NCI-H2171 treated with DMSO at 0.1 percent for 48 hours (cell line): ENCODE results near the gene DPH3.

Source experiments
- DNase-seq: peaks from one replicate; lab custom pipeline; 2025; lab: John Stamatoyannopoulos, UW

Gene DPH3

DNA sequence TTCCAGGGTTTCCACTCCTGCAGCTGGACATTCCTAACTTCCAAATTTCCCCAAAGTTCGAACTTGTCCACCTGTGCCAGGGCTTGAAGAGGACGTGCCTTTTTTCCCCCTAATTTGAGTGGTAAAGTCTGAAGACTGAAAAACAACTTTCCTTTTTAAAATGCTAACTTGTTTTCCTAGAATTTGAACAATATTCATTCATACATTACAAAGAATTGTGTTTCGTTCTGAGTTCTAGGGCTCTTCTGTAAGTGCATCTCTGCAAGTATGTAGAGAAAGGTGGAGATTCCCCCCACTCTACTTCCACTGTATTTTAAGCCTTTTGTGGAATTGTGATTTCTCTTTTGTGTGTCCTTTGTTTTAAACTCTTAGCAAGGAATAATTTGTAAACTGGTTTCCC is 9.4 kb downstream of the DPH3 start:
- no peak for DNase-seq

DNA sequence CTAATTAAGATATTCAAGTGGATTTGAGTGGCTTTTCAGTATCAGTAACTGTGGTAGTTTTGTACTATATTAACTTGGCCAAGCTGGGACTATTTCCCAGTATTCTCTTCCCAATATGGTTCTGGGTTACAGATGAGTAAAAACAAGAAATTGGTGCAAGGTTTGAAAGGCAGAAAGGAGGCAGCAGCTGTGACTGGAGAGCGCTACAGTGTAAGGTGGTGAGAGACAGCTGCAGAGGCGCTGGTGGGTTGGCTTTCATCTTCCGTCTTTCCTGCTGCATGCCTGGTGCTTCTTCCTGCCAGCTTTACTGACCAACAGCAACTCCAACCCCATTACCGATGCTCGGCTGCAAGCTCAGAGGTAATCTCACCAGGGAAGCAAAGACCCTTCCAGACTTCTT is 9.8 kb downstream of the DPH3 start:
- no peak for DNase-seq

DNA sequence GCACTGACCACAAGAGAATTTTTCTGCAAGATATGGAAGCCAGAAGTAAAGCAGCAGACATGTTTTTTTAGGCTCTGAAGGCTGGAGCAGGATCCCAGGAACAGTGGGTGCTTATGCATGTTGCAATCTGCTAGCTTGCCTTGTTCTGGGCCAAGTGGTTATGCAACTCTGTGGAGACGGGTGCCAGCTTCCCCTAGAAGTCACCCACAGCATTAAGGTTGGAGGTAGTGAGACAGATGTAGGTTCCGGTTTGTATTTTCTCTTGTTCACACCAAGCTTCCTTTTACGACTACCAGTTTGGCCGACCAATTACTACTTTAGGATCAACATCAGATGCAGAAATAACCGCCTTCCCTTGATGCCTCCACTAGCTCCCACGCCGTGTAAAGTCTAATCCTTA is 11.1 kb downstream of the DPH3 start:
- DNase-seq, result no peak

DNA sequence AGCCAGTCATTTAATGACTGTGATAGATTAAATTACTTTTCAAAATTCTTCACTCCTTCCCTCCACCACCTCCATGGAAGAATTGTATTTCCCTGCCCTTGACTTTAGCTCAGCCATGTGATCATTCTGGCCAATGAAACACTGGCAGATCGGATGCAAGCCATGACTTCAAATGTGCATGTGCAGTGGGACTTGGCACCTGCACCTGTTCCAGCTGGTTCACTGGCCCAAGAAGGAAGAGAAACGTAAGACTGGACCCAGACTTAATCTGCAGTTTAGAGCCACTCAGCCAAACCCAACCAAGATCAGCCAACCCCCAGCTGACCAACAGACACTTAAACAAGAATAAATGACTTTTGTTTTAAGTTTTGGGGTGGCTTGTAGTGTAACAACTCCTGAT is 11.8 kb downstream of the DPH3 start:
- no peak for DNase-seq

DNA sequence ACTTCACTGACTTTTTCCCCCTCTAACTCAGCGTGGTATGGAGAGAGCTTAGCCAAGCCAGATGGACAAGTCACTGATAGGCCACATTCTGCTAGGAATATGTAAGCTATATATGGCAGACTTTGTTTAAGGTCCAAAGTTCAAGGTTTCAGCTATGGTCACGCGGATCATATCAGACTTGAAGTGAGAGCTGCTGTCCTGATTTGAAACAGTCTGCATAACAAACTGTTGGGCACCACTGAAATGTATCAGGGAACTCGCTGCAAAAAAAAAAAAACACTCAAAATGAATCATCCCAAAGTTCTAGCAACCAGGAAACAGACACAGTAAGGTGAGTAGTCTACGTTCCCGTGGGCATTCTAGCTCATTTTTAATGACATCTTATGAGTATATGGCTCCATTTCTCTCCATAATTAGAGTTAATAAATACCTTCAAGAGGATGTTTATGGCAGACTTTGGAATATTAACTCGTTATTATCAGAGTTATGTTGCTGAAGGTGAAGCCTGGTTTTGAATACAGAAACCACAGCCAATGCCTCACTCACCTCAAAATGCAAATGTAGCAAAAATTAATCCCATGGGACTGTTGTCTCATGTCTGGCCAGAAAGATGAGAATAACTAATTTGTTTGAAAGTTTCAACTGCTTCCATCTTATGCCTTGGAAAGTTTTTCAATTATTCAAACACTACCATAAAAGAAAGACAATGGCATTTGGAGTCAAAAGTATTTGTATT is 12.3 kb downstream of the DPH3 start:
- no peak for DNase-seq

DNA sequence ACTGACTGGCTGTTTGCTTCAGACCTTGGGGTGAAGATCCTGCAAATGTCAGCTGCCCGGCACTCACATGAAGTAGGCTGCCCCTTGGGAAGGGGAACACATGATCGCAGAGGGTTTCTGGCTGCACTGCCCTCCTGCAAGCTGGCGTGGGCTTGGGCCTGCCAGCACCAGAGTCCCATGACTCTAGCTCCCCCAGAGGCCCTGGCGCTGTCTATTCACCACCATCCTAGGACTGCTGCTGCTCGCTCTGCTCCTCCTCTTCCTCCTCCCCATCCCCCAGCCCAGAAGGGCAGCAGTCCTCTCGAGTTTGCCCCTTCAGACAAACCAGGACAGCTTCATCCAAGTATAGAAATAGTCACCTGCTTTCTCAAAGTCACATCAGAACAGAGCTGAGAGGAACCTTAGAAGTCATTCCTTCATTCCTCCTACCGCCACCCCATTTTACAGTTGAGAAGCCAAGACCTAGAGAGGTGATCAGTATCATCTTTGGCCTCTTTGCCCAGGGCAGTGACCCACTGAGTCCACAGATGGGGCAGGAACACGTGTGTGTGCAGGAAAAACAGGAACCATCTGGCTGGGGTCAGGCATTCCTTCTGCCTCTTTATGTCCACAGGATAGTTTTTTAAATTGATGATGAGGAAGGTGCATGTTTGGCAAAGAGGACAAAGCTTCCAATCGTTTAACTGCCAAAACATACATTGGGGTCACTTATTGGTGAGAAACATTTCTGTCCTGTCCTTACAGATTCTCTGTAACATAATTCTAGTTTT is 13.2 kb downstream of the DPH3 start:
- no peak for DNase-seq

DNA sequence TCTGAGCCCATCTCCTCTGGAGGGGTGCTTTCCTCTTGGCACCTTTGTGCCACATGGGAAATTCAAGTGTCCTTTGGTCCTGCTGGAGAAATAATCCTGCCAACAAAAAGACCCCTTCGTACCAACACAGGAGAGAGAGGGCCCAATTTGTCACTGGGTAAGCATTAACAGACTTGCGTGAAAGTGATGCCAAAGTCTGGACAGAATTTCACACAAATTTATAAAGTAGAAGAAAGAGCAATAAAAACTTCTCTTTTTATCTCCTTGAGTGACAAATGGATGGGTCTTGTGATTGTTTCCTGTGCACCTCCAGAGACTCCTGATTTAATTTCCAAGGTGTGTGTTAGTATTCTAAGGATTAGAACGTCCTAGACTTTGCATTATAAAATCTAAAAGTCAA is 14.9 kb downstream of the DPH3 start:
- no peak for DNase-seq

DNA sequence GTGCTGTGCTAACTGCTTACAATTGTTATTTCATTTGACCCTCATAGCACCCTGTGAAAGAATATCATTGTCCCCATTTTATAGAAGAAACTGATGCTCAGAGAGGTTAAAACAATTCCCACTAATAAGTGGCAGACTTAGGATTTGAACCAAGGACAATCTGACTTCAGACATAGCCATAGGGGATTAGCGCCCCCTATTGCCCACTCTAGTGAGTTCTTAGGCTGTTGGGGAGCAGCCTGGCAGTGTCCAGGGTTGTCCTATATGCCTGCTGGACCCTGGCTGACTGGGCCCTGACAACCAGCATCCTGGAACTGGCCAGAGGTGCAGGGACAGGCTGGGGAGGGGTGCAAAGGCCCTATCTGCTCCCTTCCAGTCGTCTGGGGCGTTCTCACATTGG is 15.4 kb downstream of the DPH3 start:
- no peak for DNase-seq

DNA sequence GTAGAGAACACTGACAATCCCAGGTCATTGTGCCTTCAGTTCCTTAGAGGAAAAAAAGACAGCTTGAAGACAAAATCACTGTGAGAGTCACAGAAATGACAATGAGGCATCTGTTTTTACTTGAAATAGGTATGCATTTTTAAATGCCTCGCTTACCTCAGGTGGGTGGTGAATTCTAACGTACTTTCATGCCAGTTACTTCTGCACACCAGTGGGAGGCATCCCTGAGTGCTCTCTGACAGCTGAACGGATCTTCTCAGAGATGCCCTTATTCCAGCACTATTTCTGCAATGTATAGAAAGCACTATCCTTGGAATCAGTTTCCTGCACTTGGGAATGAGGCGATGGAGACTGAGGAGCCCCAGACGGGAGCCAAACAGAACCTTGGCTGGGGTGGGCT is 16.2 kb downstream of the DPH3 start:
- no peak for DNase-seq

DNA sequence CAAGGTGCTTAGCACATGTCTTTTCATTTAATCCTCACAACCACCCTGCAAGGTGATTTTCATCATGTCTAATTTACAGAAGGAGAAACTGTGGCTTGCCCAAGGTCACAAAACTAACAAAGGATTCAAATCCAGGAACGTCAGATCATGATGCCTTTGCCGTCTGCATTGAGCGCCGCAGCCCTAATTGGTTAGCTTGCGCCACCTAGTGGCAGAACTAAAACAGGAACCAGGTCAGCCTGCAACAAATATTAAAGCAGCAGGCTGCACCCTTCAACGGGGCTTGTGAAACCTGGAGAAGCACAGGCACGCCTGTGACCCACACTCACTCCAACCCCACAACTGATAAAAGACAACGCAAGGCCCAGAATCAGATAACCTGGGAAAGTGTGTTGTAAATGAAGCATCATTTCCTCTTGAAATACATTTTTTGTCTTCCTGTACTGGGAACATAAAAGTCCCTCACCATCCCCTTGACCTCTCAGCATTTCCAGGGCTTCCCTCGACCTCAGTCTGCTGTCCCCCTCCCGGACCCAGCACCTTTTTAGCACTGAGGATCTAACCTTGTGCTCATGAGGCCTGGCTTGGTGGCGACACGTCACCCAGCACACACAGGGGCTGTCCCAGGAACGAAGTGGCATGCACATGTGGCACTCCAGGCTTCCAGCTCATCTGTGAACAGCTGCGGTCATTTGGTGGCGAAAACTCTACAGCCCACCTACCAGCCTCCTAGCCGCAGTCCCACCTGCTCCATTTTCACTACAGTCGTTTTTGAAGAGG is 17.3 kb downstream of the DPH3 start:
- DNase-seq, result peak; percentile 75

DNA sequence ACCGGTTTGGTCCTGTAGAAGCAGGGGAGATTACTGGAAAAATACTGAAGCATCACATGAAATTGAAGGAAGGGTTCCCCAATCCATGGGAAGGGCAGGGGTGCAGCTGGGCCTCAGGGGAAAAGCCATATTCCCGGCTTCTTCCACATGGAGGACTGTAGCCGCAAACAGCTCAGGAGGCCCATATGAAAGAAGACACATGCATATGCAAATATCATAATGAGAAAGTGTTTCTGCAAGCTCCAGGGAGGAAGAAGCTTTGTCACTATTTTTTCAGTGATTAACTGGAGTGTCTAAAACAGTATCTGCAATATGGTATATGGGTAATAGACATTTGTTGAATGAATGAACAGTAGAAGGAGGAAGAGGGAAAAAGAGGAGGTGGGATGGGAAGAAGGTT is 19.1 kb downstream of the DPH3 start:
- DNase-seq, result no peak

DNA sequence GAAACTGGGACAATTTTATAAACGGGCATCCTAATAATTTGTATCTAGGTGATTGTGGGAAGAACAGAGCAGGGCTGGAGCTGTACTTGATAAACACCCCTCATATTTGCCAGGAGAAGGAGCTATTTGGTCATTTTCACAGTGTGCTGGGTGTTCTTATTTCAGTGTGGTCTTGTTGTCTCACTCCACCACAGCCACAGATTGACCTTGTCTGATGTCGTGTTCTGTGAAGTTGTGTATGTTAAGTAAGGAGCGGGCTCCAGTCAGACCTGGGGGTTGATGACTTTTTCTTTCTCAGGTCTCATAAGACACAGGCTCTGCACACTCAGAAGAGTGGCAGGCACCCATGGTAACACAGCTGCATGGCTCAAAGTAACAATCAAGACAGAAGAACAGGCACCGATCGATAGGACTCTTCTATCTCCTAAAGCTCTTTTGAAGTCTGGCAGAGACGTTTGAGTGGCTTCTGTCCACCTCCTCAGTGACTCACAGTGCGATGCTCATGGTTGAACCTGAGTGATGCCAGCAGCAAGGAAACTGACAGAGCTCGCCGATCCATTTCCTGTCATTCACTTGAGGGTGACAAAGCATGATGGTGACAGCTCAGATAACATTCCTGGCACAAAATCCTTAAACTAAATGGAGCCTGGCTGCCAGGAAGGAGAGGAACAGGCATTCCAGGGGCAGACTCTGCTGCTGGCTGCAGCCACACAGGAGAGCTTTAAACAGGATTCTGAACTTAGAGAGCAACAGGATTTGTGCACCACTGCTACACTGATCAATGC is 20.8 kb downstream of the DPH3 start:
- no peak for DNase-seq

DNA sequence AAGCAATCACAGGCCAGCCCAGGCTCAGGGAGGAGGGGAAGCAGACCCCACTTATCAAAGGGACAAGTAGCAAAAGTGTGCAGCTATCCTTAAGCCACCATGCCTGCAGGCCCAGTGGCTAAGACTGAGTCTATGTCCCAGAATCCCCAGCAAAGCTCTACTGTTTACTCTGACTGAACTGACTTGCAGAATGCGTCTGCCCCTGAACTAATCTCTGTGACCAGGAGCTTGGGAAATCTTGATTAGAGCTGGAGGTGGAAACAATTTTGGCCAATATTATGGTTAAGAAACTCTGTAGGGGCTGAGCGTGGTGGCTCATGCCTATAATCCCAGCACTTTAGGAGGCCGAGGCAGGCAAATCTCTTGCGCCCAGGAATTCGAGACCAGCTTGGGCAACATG is 22.6 kb downstream of the DPH3 start:
- DNase-seq, result no peak

DNA sequence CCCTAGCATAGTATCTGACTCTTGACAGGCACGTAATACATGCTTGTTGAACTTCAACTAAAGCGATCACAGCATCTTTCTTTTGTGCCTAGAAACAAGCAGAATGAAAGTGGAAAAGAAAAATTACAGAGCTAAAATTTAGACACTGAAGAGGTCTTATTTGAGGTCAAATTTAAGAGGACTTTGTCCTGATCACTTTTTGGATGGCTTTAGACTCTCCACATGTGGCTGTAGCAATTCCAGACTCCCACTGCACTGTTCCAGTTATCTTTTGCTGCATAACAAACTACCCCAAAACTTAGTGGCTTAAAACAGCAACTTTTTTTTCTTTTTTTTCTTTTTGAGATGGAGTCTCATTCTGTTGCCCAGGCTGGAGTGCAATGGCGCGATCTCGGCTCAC is 23.5 kb downstream of the DPH3 start:
- DNase-seq, result no peak

DNA sequence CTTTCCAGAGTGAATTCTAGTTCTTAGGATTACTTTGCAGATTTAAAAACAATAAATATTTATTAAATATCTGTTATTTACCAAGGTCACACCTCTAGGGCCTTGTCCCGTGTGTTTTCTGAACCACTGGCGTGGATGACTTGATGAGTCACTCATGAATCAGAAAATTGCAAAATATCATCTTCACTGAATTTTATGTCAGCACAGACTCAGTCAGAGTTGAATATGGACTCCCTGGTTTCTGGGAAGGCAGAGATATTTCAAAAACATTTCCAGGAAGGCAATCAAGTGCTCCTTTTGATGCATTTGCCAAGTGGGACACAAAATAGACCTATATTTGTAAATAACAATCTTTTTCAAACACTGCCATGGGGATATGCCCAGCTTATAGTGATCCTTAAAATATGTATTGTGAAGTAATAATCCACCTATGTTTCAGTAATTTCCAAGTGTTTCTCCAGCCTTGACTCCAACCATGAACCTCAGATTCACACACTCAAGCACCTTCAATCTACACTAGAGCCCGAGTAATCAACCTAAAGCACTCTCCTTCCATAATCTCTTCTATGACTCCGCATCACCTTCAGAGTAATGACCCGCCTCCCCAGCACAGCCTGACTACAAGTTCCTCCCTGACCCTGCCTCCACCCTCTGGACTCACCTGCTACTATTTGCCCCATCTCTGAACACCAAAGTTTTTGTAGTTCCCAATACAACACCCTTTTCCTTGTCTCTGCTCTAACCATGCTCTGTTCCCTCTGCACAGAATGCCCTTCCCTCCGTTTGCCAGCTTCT is 24.3 kb downstream of the DPH3 start:
- DNase-seq, result no peak

DNA sequence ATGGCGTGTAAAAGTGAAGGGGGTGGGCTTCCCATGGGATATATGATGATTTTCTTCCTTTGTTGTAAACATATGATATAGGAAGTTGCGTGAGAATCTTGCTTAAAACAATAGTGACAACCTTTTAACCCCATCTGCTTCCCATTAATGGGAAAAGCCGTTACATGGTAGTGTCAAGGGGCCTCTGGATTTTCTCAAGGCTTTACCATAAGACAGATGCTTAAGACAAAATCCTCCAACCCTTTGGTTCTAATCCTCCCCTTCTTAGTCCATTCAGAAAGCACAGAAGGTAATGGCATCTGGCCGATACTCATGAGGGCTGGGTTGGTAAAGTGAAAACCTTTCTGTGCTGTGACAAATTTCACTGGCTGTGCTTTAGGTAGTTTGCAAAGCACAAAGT is 25.0 kb downstream of the DPH3 start:
- no peak for DNase-seq

DNA sequence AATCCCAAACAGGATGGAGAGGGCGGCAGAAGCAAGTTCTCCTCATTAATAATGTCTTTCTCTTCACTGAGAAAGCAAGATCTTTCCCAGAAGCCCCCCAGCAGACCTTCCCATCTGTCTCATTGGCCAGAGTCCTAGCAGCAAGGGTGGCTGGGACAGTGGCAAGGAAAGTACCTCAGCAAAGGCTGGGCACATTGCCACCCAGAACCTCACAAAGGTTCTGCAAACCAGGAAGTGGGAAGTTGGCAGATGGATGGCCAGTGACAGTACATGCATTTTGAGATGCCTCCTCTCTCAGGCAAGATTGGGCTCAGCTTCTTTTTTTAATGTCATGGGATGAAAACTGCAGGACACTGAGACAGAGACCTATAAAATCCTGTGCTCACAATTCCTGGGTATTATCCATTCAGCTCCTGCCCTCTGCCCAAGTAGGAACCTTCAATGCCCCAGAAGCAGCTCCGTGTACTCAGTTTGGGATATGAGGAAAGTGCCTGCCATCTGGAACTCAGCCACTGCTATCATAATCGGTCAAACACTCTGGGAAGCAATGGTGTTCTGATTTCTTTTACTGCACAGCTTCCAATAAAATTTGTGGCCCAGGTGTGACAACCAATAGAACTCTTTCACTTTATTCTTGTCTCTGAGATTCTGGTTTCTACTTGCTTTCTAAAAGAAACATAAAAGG is 25.5 kb downstream of the DPH3 start:
- DNase-seq, result no peak

DNA sequence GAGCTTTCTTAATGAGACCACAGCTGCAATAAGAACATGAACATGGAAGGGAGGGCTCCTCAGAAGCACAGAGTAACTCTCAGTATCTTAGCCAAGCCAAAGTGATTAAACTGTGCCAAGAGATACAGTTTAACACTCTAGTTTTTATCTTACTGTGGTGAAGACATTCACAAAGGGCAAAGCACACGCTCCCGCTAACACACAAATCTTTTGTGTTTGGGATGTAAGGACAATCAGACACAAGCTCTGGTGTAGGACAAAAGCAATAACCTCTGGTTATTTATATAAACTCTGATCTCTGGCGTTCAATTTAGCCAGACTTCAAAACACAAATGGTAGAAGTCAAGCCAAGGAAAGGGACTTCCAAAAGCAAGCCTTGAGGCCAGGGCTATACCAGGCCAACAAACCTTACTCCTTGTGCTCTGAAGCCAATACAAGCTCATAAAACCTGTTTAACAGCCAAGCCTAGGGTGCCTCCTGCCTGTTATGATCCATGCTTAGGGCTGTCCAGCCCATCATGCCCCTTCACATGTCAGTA is 27.8 kb downstream of the DPH3 start:
- DNase-seq, result no peak

DNA sequence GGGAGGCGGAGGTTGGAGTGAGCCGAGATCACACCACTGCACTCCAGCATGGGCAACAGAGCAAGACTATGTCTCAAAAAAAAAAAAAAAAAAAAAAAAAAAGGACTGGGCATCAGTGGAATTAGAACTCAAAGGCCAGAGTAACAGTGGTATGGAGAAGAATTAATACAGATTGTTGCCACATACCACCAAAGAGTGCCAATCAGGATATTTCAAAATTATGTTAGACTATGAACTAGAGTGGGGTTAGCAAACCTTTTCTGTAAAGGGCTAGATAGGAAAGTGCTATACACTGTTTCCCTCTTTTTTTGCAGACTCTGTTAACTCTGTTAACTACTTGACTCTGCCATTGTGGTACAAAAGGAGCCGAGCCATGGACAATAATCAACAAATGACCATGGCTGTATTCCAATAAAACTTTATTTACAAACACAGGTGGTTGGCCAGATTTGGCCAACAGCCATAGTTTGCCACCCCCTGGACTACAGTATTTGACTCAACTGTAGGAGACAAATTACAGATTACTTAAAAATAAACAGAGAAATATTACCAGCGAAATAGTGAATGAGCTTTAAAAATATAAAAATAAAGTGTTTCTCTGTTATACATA is 28.6 kb downstream of the DPH3 start:
- no peak for DNase-seq

DNA sequence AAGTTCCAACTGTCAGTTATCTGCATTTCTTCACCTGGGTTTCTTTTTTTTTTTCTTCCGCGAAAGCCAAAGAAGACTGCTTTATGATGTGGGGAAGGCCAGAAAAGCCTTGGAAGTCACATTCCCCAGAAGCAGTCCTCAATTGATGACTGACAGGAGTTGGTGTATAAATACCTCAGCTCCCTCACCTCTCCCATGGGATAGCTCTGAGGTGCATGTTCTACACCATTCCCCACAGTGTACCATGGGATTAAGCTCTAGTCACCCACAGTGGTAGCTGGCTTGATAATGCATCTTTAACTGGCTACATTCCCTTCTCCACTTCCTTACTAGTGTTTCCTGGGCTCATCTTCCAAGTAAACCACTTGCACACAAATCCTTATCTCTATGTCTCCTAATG is 30.5 kb downstream of the DPH3 start:
- no peak for DNase-seq
